Mesothelial cell of epicardium (in vitro differentiated cells): ENCODE data around the gene PCDHGA3. TPM values are rescaled to one million over a fixed set of nuclear protein-coding genes. Genes with fewer than 3 reads are reported as not detected.
A peak's percentile ranks its signal among the peaks of the same experiment; 100 is the strongest.
"Not testable (repeated sequence)": the region's sequence is repeated elsewhere in the genome, so short reads cannot be mapped to it uniquely, and the experiment has no call there.

ENCODE experiments used
- DNase-seq, 2 experiments: peaks; one replicate each; pipeline ENCODE4 v3.0.0; 2021; ENCODE audit warnings: low spot score in 2 of 2; ENCODE audit not compliant: unreplicated experiment in 2 of 2
- H3K27ac Mint-ChIP-seq: 2 replicates; pipeline ENCODE4 v1.8.0; 2021; ENCODE audit warnings: mixed read lengths
- H3K27me3 Mint-ChIP-seq: 2 replicates; pipeline ENCODE4 v1.8.0; 2021; ENCODE audit warnings: low read depth, mixed read lengths
- H3K36me3 Mint-ChIP-seq: 2 replicates; pipeline ENCODE4 v1.8.0; 2021; ENCODE audit warnings: mixed read lengths
- H3K4me1 Mint-ChIP-seq: 2 replicates; pipeline ENCODE4 v1.8.0; 2021; ENCODE audit warnings: mixed read lengths
- H3K4me3 Mint-ChIP-seq: 2 replicates; pipeline ENCODE4 v1.8.0; 2021; ENCODE audit warnings: mild to moderate bottlenecking, moderate library complexity, mixed read lengths
- H3K9me3 Mint-ChIP-seq: 2 replicates; pipeline ENCODE4 v1.8.0; 2021; ENCODE audit warnings: mixed read lengths
- total RNA-seq: library from RNA; stranded (reverse); gene quantifications from 3 replicates; pipeline ENCODE4 v1.2.1, GENCODE V29; 2021
- TF ChIP-seq, protein P1 (sequence below): fragments of 200-600 bp; sonication (generic); IDR thresholded peaks from one replicate; pipeline ENCODE4 v1.5.0; 2021; ENCODE audit warnings: antibody characterized with exemption; ENCODE audit not compliant: unreplicated experiment

PCDHGA3 gene
- total RNA-seq, 1 donor from 2014 or later = 0.13 TPM

DNA sequence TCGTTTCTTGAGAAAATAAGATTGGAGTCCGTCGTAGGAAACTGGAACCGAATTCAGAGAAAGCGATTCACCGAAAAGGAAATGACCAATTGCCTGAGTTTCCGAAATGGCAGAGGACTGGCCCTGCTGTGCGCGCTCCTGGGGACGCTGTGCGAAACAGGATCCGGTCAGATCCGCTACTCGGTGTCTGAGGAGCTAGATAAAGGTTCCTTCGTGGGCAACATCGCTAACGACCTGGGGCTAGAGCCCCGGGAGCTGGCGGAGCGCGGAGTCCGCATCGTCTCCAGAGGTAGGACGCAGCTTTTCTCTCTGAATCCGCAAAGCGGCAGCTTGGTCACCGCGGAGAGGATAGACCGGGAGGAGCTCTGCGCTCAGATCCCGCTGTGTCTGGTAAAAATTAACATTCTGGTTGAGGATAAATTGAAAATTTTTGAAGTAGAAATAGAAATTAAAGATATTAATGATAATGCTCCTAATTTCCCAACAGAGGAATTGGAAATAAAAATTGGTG is 379 bp downstream of the PCDHGA3 start:
- Mint-ChIP-seq H3K27ac (no peak overlapping the region), H3K27me3 (no peaks in the 10 kb centered on the region), H3K9me3 (peaks cover 61% of the 10 kb centered on the region)

DNA sequence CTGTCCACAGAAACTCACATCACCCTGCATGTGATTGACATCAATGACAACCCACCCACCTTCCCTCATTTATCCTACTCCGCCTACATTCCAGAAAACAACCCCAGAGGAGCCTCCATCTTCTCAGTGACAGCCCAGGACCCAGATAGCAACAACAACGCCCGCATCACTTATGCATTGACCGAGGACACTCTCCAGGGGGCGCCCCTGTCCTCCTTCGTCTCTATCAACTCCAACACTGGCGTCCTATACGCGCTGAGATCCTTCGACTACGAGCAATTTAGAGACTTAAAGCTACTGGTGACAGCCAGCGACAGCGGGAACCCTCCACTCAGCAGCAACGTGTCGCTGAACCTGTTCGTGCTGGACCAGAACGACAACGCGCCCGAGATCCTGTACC is 1.7 kb downstream of the PCDHGA3 start:
- TF ChIP-seq, protein P1, sequence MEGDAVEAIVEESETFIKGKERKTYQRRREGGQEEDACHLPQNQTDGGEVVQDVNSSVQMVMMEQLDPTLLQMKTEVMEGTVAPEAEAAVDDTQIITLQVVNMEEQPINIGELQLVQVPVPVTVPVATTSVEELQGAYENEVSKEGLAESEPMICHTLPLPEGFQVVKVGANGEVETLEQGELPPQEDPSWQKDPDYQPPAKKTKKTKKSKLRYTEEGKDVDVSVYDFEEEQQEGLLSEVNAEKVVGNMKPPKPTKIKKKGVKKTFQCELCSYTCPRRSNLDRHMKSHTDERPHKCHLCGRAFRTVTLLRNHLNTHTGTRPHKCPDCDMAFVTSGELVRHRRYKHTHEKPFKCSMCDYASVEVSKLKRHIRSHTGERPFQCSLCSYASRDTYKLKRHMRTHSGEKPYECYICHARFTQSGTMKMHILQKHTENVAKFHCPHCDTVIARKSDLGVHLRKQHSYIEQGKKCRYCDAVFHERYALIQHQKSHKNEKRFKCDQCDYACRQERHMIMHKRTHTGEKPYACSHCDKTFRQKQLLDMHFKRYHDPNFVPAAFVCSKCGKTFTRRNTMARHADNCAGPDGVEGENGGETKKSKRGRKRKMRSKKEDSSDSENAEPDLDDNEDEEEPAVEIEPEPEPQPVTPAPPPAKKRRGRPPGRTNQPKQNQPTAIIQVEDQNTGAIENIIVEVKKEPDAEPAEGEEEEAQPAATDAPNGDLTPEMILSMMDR = no peak
- no peak overlapping the region for H3K4me3 Mint-ChIP-seq

More for the DNA sequence above, 379 bp downstream of the PCDHGA3 start:
- Mint-ChIP-seq H3K4me1 (no peaks in the 10 kb centered on the region), H3K4me3 (no peak overlapping the region), H3K36me3 (peaks cover 15% of the 10 kb centered on the region)
- TF ChIP-seq, protein P1 = no peak
- no peak for DNase-seq

DNA sequence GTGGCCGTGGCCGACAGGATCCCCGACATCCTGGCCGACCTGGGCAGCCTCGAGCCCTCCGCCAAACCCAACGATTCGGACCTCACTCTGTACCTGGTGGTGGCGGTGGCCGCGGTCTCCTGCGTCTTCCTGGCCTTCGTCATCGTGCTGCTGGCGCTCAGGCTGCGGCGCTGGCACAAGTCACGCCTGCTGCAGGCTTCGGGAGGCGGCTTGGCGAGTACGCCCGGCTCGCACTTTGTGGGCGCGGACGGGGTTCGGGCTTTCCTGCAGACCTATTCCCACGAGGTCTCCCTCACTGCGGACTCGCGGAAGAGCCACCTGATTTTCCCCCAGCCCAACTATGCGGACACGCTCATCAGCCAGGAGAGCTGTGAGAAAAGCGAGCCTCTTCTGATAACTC is 2.4 kb downstream of the PCDHGA3 start:
- H3K9me3 Mint-ChIP-seq = peaks cover 70% of the 10 kb centered on the region
- not testable (repeated sequence) for H3K27ac Mint-ChIP-seq, H3K4me3 Mint-ChIP-seq, H3K27me3 Mint-ChIP-seq, H3K36me3 Mint-ChIP-seq, DNase-seq, H3K4me1 Mint-ChIP-seq

More for the DNA sequence above, 1.7 kb downstream of the PCDHGA3 start:
- Mint-ChIP-seq H3K9me3 (peaks cover 65% of the 10 kb centered on the region), H3K4me1 (no peaks in the 10 kb centered on the region), H3K36me3 (peaks cover 10% of the 10 kb centered on the region), H3K27me3 (no peaks in the 10 kb centered on the region), H3K27ac (no peak overlapping the region)
- DNase-seq = no peak

DNA sequence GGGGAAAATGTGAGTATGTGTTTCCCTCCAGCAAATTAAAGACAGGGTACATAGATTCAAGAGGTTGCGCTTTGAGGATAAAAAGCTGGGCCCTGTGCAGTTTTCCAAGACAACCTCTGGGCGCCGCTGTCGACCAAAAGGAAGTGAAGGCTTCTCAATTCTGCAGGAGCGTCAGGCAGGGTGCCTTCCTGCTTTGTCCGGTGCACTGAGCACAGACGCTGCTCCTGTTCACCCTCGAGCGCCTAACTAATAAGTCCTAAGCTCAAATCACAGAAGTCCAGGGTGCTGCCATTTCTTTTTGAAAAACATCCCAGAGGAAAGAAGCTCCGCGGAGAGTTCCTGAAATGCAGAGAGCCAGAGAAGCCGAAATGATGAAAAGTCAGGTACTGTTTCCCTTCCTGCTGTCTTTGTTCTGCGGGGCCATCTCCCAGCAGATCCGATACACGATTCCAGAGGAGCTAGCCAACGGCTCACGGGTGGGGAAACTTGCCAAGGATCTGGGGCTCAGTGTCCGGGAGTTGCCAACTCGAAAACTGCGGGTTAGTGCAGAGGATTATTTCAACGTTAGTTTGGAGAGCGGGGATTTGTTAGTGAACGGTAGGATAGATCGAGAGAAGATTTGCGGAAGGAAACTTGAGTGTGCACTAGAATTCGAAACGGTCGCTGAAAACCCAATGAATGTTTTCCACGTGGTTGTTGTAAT is 6.4 kb downstream of the PCDHGA3 start, which contains the start of gene PCDHGB1:
Gene PCDHGB1, plus strand, starts transcription at position 183 of the 703 bp plus-strand sequence. Its CDS starts 162 bp downstream, at position 345.
- TF ChIP-seq, protein P1 = no peak
- no peak for DNase-seq
- H3K9me3 Mint-ChIP-seq = peaks cover 52% of the 10 kb centered on the region
- no peaks in the 10 kb centered on the region for H3K4me1 Mint-ChIP-seq
- peaks cover 10% of the 10 kb centered on the region for H3K36me3 Mint-ChIP-seq
- H3K27me3 Mint-ChIP-seq = no peaks in the 10 kb centered on the region
- peak within 1 kb of the TSS; percentile 39 for H3K4me3 Mint-ChIP-seq
- no peak within 1 kb of the TSS for H3K27ac Mint-ChIP-seq

DNA sequence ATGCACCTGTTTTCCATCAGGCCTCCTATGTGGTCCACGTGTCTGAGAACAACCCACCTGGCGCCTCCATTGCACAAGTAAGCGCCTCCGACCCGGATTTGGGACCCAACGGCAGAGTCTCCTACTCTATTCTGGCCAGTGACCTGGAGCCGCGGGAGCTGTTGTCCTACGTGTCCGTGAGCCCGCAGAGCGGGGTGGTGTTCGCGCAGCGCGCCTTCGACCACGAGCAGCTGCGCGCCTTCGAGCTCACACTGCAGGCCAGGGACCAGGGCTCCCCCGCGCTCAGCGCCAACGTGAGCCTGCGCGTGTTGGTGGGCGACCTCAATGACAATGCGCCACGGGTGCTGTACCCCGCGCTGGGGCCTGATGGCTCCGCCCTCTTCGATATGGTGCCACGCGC is 8.0 kb downstream of the PCDHGA3 start:
- Mint-ChIP-seq H3K27ac (no peak overlapping the region), H3K4me3 (no peak overlapping the region), H3K27me3 (no peaks in the 10 kb centered on the region), H3K36me3 (peaks cover 8% of the 10 kb centered on the region), H3K9me3 (peaks cover 60% of the 10 kb centered on the region), H3K4me1 (no peaks in the 10 kb centered on the region)
- TF ChIP-seq, protein P1 = no peak
- DNase-seq = no peak

DNA sequence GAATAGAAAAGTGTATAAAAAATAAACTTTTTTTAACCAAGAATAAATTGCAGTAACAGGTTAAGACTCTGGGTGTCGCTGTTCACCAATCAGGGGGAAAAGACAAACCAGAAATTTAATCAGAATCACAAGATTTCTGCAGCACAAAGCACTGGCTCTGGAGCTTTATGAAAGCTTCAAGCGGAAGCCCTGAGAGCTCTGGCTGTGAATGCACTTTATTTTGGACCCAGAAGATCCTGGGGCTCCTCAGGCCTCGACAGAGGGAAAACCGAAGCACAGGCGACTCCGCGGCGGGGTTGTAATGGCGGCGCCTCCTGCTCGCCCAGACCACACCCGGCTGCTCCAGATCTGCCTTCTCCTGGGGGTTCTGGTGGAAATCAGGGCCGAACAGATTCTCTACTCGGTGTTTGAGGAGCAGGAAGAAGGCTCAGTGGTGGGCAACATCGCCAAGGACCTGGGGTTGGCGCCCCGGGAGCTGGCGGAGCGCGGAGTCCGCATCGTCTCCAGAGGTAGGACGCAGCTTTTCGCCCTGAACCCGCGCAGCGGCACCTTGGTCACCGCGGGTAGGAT is 11.4 kb downstream of the PCDHGA3 start, which contains the start of gene PCDHGA4:
Gene PCDHGA4, plus strand, starts transcription at position 122 of the 570 bp plus-strand sequence. Its CDS starts 87 bp downstream, at position 209.
- no peak within 1 kb of the TSS for H3K4me3 Mint-ChIP-seq
- no peaks in the 10 kb centered on the region for H3K4me1 Mint-ChIP-seq
- H3K27ac Mint-ChIP-seq = no peak within 1 kb of the TSS
- no peak for DNase-seq
- no peaks in the 10 kb centered on the region for H3K27me3 Mint-ChIP-seq
- TF ChIP-seq, protein P1 = peak; percentile 63
- H3K36me3 Mint-ChIP-seq = peaks cover 9% of the 10 kb centered on the region
- peaks cover 60% of the 10 kb centered on the region for H3K9me3 Mint-ChIP-seq
